ENCODE measurements around the gene TBPL1. TPM values are rescaled to one million over a fixed set of nuclear protein-coding genes. Genes with fewer than 3 reads are reported as not detected.
A peak's percentile ranks its signal among the peaks of the same experiment; 100 is the strongest.
"Not testable (repeated sequence)": the region's sequence is repeated elsewhere in the genome, so short reads cannot be mapped to it uniquely, and the experiment has no call there.

The TBPL1 gene
- total RNA-seq, 4 donors from 2014 or later: 4.8 to 10.0 (median 4.9) TPM; not detected in 1

- intact Hi-C loops (cut with DNase I; ENCODE audit: low total_unique reads) (no loop called here), in situ Hi-C loops (cut with MboI; ENCODE audit: low pct_ligation_motif_present in 1 of 4, low pct_unique_long_range_greater_than_20kb in 1 of 4, low sequenced_read_pairs in 3 of 4) (no loop called here)
- DNase-seq: no peak
- Histone ChIP-seq H3K4me3 (no peak overlapping the region), H3K36me3 (no peaks in the 10 kb centered on the region), H3K9me3 (no peaks in the 10 kb centered on the region), H3K27ac (peak overlapping the region in 1 of 4 donors; percentile 48), H3K4me1 (peaks cover 5 to 69% (median 24%) of the 10 kb centered on the region in 4 donors), H3K27me3 (no peaks in the 10 kb centered on the region)
- 52 to 61% methylated on average over 4 to 5 of the region's 5 CpGs for WGBS, 2 donors (ENCODE audit: low coverage in 1 of 2)
- TF ChIP-seq CTCF (IDR thresholded peaks at IDR 0.05): no peak
Observed at GRCh38 chr6:133966654-133967329, 13.8 kb downstream of the TBPL1 start.

- intact Hi-C loops (cut with DNase I; ENCODE audit: low total_unique reads): no loop called here
- WGBS, 2 donors (ENCODE audit: low coverage in 1 of 2): 78 to 90% methylated on average over 4 of the region's 4 CpGs
- no peak overlapping the region for H3K27ac ChIP-seq
- DNase-seq: no peak
- TF ChIP-seq CTCF (IDR thresholded peaks at IDR 0.05) (no peak), POLR2AphosphoS5 (IDR thresholded peaks at IDR 0.05) (no peak), EP300 (IDR thresholded peaks at IDR 0.05; ENCODE audit: low read depth) (no peak), POLR2A (IDR thresholded peaks at IDR 0.05) (no peak)
- H3K36me3 ChIP-seq: no peaks in the 10 kb centered on the region
- no peaks in the 10 kb centered on the region for H3K27me3 ChIP-seq
- H3K9me3 ChIP-seq: no peaks in the 10 kb centered on the region
- H3K4me3 ChIP-seq: no peak overlapping the region
- H3K4me1 ChIP-seq: peaks cover 5 to 64% (median 24%) of the 10 kb centered on the region in 4 donors
- in situ Hi-C loops (cut with MboI; ENCODE audit: low pct_ligation_motif_present in 1 of 4, low pct_unique_long_range_greater_than_20kb in 1 of 4, low sequenced_read_pairs in 3 of 4): no loop called here
Observed at GRCh38 chr6:133967347-133967746, 14.3 kb downstream of the TBPL1 start.

- H3K9me3 ChIP-seq; H3K27ac ChIP-seq; intact Hi-C loops (cut with DNase I; ENCODE audit: low total_unique reads); H3K27me3 ChIP-seq; H3K4me3 ChIP-seq; H3K36me3 ChIP-seq; in situ Hi-C loops (cut with MboI; ENCODE audit: low pct_ligation_motif_present in 1 of 4, low pct_unique_long_range_greater_than_20kb in 1 of 4, low sequenced_read_pairs in 3 of 4); DNase-seq: not testable (repeated sequence)
- 80 to 91% methylated on average over 8 of the region's 8 CpGs for WGBS, 2 donors (ENCODE audit: low coverage in 1 of 2)
- peaks cover 5 to 61% (median 23%) of the 10 kb centered on the region in 4 donors for H3K4me1 ChIP-seq
Observed at GRCh38 chr6:133967835-133968234, 14.8 kb downstream of the TBPL1 start.

- TF ChIP-seq EP300 (IDR thresholded peaks at IDR 0.05; ENCODE audit: low read depth) (no peak), CTCF (IDR thresholded peaks at IDR 0.05) (no peak), POLR2A (IDR thresholded peaks at IDR 0.05) (no peak), POLR2AphosphoS5 (IDR thresholded peaks at IDR 0.05) (no peak)
- Histone ChIP-seq H3K27me3 (no peaks in the 10 kb centered on the region), H3K9me3 (no peaks in the 10 kb centered on the region), H3K36me3 (no peaks in the 10 kb centered on the region), H3K27ac (no peak overlapping the region), H3K4me1 (peaks cover 5 to 51% (median 27%) of the 10 kb centered on the region in 4 donors), H3K4me3 (no peak overlapping the region)
- in situ Hi-C loops (cut with MboI; ENCODE audit: low pct_ligation_motif_present in 1 of 4, low pct_unique_long_range_greater_than_20kb in 1 of 4, low sequenced_read_pairs in 3 of 4) (no loop called here), intact Hi-C loops (cut with DNase I; ENCODE audit: low total_unique reads) (no loop called here)
- DNase-seq: no peak
- WGBS, 2 donors (ENCODE audit: low coverage in 1 of 2): 35 to 42% methylated on average over 1 of the region's 1 CpG
Observed at GRCh38 chr6:133969285-133969920, 16.4 kb downstream of the TBPL1 start.

Measured in transverse colon (tissue), 4 donors.